ENCODE data around the gene KCNN1. TPM values are rescaled to one million over a fixed set of nuclear protein-coding genes. Genes with fewer than 3 reads are reported as not detected.

KCNN1 gene
- total and polyA plus RNA-seq, 9 of the 15 experiments (the other 6 are each of a cell fraction or from before 2014, with no cell fraction given), result 0.01 to 6.2 (median 0.72) TPM

DNA sequence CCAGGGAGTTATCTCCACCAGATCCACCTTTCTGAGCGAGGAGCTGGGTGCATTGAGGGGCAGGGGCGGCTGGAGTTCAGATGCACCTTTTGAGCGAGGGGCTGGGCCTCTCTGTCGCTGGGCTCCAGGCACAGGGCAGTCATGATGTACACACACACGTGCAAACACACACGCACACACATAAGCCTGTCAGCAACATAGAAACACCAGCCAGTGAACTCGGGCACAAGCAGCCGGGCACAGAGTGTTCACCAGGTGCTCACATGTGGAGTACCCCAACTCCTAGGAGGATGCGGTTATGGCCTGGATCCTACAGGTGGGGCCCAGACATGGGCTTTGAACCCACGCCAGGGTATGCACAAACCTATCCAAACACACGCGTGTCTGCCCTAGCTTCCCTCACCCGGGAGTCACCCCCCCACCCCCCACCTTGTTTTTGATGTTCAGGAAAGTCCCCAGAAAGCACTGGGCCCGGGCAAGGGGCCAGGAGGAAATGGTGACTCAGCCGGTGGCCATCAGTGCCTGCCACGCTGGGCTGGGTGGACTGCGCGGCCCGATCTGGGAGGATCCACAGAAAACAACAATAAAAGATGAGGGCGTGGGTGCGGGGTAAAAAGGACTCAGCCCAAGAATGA, 54.3 kb downstream of the KCNN1 start (continued):
- TF ChIP-seq SRSF1 (IDR thresholded peaks at IDR 0.05; ENCODE audit: low read depth, low read length) (no peak), FOSL1 (tag; conservative IDR thresholded peaks at IDR 0.05) (peak; percentile 85), NRF1 (conservative IDR thresholded peaks at IDR 0.05 in 1 of 2, IDR thresholded peaks at IDR 0.05 in 1 of 2) (peak in 1 of 2 experiments; percentile 15; a peak in 1 of 4 replicates), TCFL5 (CRISPR knock-in tag; conservative IDR thresholded peaks at IDR 0.05) (no peak), RBFOX2 (IDR thresholded peaks at IDR 0.05; ENCODE audit: low read depth, low read length) (peak; percentile 64), SMARCE1 (IDR thresholded peaks at IDR 0.05) (peak; percentile 57; the same call in 1 of the 2 replicates), ZNF175 (CRISPR knock-in tag; IDR thresholded peaks at IDR 0.05; ENCODE audit: low read depth) (no peak)
- TF ChIP-seq, protein P1, sequence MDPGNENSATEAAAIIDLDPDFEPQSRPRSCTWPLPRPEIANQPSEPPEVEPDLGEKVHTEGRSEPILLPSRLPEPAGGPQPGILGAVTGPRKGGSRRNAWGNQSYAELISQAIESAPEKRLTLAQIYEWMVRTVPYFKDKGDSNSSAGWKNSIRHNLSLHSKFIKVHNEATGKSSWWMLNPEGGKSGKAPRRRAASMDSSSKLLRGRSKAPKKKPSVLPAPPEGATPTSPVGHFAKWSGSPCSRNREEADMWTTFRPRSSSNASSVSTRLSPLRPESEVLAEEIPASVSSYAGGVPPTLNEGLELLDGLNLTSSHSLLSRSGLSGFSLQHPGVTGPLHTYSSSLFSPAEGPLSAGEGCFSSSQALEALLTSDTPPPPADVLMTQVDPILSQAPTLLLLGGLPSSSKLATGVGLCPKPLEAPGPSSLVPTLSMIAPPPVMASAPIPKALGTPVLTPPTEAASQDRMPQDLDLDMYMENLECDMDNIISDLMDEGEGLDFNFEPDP (CRISPR knock-in tag; IDR thresholded peaks at IDR 0.05), result no peak
- TF ChIP-seq, protein P2, sequence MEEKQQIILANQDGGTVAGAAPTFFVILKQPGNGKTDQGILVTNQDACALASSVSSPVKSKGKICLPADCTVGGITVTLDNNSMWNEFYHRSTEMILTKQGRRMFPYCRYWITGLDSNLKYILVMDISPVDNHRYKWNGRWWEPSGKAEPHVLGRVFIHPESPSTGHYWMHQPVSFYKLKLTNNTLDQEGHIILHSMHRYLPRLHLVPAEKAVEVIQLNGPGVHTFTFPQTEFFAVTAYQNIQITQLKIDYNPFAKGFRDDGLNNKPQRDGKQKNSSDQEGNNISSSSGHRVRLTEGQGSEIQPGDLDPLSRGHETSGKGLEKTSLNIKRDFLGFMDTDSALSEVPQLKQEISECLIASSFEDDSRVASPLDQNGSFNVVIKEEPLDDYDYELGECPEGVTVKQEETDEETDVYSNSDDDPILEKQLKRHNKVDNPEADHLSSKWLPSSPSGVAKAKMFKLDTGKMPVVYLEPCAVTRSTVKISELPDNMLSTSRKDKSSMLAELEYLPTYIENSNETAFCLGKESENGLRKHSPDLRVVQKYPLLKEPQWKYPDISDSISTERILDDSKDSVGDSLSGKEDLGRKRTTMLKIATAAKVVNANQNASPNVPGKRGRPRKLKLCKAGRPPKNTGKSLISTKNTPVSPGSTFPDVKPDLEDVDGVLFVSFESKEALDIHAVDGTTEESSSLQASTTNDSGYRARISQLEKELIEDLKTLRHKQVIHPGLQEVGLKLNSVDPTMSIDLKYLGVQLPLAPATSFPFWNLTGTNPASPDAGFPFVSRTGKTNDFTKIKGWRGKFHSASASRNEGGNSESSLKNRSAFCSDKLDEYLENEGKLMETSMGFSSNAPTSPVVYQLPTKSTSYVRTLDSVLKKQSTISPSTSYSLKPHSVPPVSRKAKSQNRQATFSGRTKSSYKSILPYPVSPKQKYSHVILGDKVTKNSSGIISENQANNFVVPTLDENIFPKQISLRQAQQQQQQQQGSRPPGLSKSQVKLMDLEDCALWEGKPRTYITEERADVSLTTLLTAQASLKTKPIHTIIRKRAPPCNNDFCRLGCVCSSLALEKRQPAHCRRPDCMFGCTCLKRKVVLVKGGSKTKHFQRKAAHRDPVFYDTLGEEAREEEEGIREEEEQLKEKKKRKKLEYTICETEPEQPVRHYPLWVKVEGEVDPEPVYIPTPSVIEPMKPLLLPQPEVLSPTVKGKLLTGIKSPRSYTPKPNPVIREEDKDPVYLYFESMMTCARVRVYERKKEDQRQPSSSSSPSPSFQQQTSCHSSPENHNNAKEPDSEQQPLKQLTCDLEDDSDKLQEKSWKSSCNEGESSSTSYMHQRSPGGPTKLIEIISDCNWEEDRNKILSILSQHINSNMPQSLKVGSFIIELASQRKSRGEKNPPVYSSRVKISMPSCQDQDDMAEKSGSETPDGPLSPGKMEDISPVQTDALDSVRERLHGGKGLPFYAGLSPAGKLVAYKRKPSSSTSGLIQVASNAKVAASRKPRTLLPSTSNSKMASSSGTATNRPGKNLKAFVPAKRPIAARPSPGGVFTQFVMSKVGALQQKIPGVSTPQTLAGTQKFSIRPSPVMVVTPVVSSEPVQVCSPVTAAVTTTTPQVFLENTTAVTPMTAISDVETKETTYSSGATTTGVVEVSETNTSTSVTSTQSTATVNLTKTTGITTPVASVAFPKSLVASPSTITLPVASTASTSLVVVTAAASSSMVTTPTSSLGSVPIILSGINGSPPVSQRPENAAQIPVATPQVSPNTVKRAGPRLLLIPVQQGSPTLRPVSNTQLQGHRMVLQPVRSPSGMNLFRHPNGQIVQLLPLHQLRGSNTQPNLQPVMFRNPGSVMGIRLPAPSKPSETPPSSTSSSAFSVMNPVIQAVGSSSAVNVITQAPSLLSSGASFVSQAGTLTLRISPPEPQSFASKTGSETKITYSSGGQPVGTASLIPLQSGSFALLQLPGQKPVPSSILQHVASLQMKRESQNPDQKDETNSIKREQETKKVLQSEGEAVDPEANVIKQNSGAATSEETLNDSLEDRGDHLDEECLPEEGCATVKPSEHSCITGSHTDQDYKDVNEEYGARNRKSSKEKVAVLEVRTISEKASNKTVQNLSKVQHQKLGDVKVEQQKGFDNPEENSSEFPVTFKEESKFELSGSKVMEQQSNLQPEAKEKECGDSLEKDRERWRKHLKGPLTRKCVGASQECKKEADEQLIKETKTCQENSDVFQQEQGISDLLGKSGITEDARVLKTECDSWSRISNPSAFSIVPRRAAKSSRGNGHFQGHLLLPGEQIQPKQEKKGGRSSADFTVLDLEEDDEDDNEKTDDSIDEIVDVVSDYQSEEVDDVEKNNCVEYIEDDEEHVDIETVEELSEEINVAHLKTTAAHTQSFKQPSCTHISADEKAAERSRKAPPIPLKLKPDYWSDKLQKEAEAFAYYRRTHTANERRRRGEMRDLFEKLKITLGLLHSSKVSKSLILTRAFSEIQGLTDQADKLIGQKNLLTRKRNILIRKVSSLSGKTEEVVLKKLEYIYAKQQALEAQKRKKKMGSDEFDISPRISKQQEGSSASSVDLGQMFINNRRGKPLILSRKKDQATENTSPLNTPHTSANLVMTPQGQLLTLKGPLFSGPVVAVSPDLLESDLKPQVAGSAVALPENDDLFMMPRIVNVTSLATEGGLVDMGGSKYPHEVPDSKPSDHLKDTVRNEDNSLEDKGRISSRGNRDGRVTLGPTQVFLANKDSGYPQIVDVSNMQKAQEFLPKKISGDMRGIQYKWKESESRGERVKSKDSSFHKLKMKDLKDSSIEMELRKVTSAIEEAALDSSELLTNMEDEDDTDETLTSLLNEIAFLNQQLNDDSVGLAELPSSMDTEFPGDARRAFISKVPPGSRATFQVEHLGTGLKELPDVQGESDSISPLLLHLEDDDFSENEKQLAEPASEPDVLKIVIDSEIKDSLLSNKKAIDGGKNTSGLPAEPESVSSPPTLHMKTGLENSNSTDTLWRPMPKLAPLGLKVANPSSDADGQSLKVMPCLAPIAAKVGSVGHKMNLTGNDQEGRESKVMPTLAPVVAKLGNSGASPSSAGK (IDR thresholded peaks at IDR 0.05), result 0 out of 2 replicates have a peak, but pooled peaks have one; percentile 4

Data from K562 (cell line).